SU-DHL-6 (cell line): ENCODE results near the gene SPON2.

Experiments
- H2AFZ ChIP-seq: fragments of 200-600 bp; sonication (generic); 2 replicates; pipeline ENCODE4 v1.6.1; 2014; ENCODE audit warnings: low read depth, mild to moderate bottlenecking, moderate library complexity, mixed read lengths, antibody characterized with exemption, low read length; ENCODE audit not compliant: severe bottlenecking
- H3F3A ChIP-seq: fragments of 200-600 bp; shearing (Covaris generic); 2 replicates; pipeline ENCODE4 v1.6.0; 2016; ENCODE audit warnings: antibody characterized with exemption, mild to moderate bottlenecking; ENCODE audit not compliant: insufficient read depth
- H3K27ac ChIP-seq: fragments of 200-600 bp; sonication (generic); 2 replicates; pipeline ENCODE4 v1.5.1; 2016; ENCODE audit warnings: low read depth, mild to moderate bottlenecking, low read length, moderate library complexity, mixed read lengths
- H3K27me3 ChIP-seq: fragments of 200-600 bp; sonication (generic), shearing (Covaris generic); 2 replicates; pipeline ENCODE4 v1.6.0; 2014; ENCODE audit warnings: mild to moderate bottlenecking, low read length
- H3K36me3 ChIP-seq: fragments of 200-600 bp; sonication (generic); 2 replicates; pipeline ENCODE4 v1.6.1; 2014; ENCODE audit warnings: mild to moderate bottlenecking, low read length, mixed read lengths
- H3K4me2 ChIP-seq: fragments of 300-600, 200-600 bp; shearing (Covaris generic), sonication (generic); 2 replicates; pipeline ENCODE4 v1.6.0; 2014; ENCODE audit warnings: low read length, low read depth, mild to moderate bottlenecking; ENCODE audit not compliant: poor library complexity, severe bottlenecking
- H3K4me3 ChIP-seq: fragments of 200-600 bp; sonication (generic); 2 replicates; pipeline ENCODE4 v1.5.1; 2014; ENCODE audit warnings: antibody characterized with exemption, low read length, mild to moderate bottlenecking, mixed read lengths; ENCODE audit not compliant: insufficient read depth, poor library complexity, severe bottlenecking
- H3K79me2 ChIP-seq: fragments of 200-600 bp; sonication (generic); 2 replicates; pipeline ENCODE4 v1.6.1; 2014; ENCODE audit warnings: mild to moderate bottlenecking, low read length, moderate library complexity; ENCODE audit not compliant: insufficient read depth
- H3K9ac ChIP-seq: fragments of 200-600 bp; sonication (generic); 2 replicates; pipeline ENCODE4 v1.7.0; 2014; ENCODE audit warnings: mild to moderate bottlenecking, low read length
- H3K9me2 ChIP-seq: fragments of 200-600 bp; sonication (generic); replicated peaks from 2 replicates; pipeline ENCODE4 v1.6.1; 2014; ENCODE audit warnings: low read length; ENCODE audit not compliant: insufficient read depth
- H3K9me3 ChIP-seq: fragments of 200-600 bp; sonication (generic); 2 replicates; pipeline ENCODE4 v1.6.1; 2014; ENCODE audit warnings: low read length, mixed read lengths; ENCODE audit not compliant: insufficient read depth
- H4K20me1 ChIP-seq: fragments of 200-600 bp; sonication (generic); 2 replicates; pipeline ENCODE4 v1.6.1; 2014; ENCODE audit warnings: low read depth, mild to moderate bottlenecking, antibody characterized with exemption, low read length, moderate library complexity, mixed read lengths
- EZH2phosphoT487 ChIP-seq: fragments of 200-600 bp; sonication (generic), shearing (Covaris generic); conservative IDR thresholded peaks from 2 replicates; pipeline ENCODE4 v1.6.1; 2018; ENCODE audit warnings: mild to moderate bottlenecking, antibody characterized with exemption, low read length, moderate library complexity, mixed read lengths
- TF ChIP-seq, protein P1 (sequence below): fragments of 200-600 bp; sonication (generic); IDR thresholded peaks from one replicate; pipeline ENCODE4 v1.5.1; 2017; ENCODE audit warnings: antibody characterized with exemption, mild to moderate bottlenecking, low read length, moderate library complexity; ENCODE audit not compliant: insufficient read depth, poor library complexity, severe bottlenecking

Gene SPON2

DNA sequence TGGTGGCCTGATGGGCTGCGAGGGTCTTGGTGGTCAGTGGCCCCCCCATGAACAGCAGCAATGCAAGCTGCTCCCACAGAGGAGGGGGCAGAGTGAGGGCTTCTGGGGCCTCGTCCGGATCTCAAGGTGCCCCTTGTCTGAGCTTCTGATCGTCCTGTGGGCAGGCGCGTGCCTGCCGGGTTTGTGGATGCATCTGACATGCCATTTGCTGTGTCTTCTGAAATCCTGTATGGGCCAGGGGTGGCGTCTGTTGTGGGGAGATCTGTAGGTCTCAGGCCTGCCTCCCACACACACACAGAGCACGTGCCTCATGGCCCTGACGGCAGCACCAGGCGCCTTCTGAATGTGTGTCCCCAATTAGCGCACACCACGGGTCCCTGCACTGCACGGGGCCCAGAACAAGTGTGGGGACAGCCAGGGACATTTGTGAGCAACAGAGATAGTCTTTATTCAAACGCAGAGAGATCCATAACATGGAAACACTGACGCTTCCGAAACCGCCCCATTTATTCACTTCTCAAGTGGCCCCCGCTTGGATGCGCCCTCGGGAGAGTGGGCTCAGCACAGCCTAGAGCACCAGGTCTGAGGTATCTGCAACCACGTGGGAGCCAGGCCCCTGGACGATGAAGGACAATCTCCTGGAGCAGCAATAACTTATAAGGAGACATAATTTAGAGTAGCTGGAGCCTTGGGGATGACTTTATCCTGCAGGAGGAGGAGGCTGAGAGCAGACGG, 5.7 kb downstream of the SPON2 start:
- Histone ChIP-seq H3F3A (no peaks in the 10 kb centered on the region), H3K27me3 (no peaks in the 10 kb centered on the region), H3K27ac (no peak overlapping the region), H3K4me2 (peak overlapping the region; percentile 93), H3K9ac (peak overlapping the region; percentile 86), H3K36me3 (no peaks in the 10 kb centered on the region; the same call in 1 of the 2 replicates), H2AFZ (no peak overlapping the region), H3K79me2 (no peaks in the 10 kb centered on the region), H3K9me2 (no peaks in the 10 kb centered on the region), H3K9me3 (no peaks in the 10 kb centered on the region), H3K4me3 (peak overlapping the region; percentile 86), H4K20me1 (no peaks in the 10 kb centered on the region)
- TF ChIP-seq, protein P1, sequence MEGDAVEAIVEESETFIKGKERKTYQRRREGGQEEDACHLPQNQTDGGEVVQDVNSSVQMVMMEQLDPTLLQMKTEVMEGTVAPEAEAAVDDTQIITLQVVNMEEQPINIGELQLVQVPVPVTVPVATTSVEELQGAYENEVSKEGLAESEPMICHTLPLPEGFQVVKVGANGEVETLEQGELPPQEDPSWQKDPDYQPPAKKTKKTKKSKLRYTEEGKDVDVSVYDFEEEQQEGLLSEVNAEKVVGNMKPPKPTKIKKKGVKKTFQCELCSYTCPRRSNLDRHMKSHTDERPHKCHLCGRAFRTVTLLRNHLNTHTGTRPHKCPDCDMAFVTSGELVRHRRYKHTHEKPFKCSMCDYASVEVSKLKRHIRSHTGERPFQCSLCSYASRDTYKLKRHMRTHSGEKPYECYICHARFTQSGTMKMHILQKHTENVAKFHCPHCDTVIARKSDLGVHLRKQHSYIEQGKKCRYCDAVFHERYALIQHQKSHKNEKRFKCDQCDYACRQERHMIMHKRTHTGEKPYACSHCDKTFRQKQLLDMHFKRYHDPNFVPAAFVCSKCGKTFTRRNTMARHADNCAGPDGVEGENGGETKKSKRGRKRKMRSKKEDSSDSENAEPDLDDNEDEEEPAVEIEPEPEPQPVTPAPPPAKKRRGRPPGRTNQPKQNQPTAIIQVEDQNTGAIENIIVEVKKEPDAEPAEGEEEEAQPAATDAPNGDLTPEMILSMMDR: no peak
- TF ChIP-seq EZH2phosphoT487: no peak

DNA sequence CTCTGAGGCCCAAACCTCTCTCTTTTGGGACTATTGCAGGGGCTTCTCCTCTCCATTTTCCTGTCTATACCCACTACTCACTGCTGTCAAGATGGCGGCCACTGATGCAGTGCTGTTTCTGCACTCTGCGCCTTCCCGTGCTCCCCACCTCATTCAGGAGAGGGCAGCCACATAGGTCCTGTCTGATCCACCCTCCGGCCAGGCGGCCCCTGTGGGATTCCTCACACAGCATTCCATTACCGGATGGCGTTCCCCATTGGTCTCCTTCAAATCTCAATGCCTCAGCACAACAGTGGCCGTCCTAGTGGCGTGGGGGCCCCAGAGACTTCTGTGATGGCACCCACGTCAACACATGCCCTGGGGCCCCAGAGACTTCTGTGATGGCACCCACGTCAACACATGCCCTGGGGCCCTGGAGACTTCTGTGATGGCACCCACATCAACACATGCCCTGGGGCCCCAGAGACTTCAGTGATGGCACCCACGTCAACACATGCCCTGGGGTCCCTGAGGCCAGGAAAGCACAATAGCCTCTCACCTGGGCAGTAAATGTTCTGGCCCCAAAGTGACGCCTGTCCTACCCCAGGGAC, 7.3 kb downstream of the SPON2 start:
- Histone ChIP-seq H3K4me3 (no peak overlapping the region), H3K9ac (no peak overlapping the region), H3K9me3 (no peaks in the 10 kb centered on the region), H3K4me2 (no peak overlapping the region), H3K36me3 (no peaks in the 10 kb centered on the region; the same call in 1 of the 2 replicates), H3K27me3 (no peaks in the 10 kb centered on the region), H3K79me2 (no peaks in the 10 kb centered on the region), H2AFZ (no peak overlapping the region), H4K20me1 (no peaks in the 10 kb centered on the region), H3K9me2 (no peaks in the 10 kb centered on the region), H3K27ac (no peak overlapping the region), H3F3A (no peaks in the 10 kb centered on the region)
- TF ChIP-seq, protein P1: no peak
- no peak for TF ChIP-seq EZH2phosphoT487

DNA sequence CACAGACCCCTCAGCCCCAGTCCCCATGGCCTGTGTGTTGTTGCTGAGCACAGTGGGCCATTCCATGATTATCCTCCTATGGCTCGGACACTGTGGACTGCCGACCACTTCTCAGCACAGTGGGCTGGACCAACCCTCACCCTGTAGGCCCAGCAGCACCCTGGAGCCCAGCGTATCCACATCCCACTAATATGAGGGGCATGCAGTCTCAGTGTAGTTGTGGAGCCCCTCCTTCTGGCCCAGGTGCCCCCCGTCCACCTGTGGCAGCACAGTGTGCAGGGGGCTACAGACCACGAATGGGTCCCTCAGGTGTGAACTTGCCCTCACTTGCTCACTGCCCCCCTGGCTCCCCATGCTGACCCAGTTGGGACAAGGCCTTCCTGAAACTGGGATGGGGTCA, 7.9 kb downstream of the SPON2 start:
- Histone ChIP-seq H3K4me2 (no peak overlapping the region), H2AFZ (no peak overlapping the region), H4K20me1 (no peaks in the 10 kb centered on the region), H3K4me3 (no peak overlapping the region), H3K27ac (no peak overlapping the region), H3K9ac (no peak overlapping the region), H3K36me3 (no peaks in the 10 kb centered on the region; the same call in 1 of the 2 replicates), H3F3A (no peaks in the 10 kb centered on the region), H3K9me2 (no peaks in the 10 kb centered on the region), H3K27me3 (no peaks in the 10 kb centered on the region), H3K9me3 (no peaks in the 10 kb centered on the region), H3K79me2 (no peaks in the 10 kb centered on the region)
- TF ChIP-seq, protein P1: no peak
- TF ChIP-seq EZH2phosphoT487: no peak
